Naive thymus-derived CD8-positive, alpha-beta T cell (primary cell): ENCODE results near the gene KRR1. TPM values are rescaled to one million over a fixed set of nuclear protein-coding genes. Genes with fewer than 3 reads are reported as not detected.
"Not testable (repeated sequence)": the region's sequence is repeated elsewhere in the genome, so short reads cannot be mapped to it uniquely, and the experiment has no call there.

Experiments used
- ATAC-seq, 2 donors: fragments of 150-1000 bp; cut with Tn5 transposase in 1 of 2; sonication (Bioruptor Pico), chemical (Tn5 transposase) in 1 of 2; 1 replicate in 1 of 2; 2 replicates in 1 of 2; pipeline ENCODE4 v1.10.0; 2021; ENCODE audit warnings: mild to moderate bottlenecking in 2 of 2, moderate library complexity in 2 of 2
- POLR2A ChIA-PET: fragments of 350-600 bp; sonication (Branson Sonifier 250); formaldehyde crosslinking; loops from one replicate; lab custom pipeline; 2021; ENCODE audit warnings: antibody characterized with exemption; lab: Charles Lee
- DNase-seq, 10 donors: peaks; one replicate each; pipeline versions ENCODE4 v3.0.0 to v3.0.0-alpha.2; 2020 to 2022
- H3K27ac Mint-ChIP-seq, 10 donors: one replicate each; pipeline ENCODE4 v1.8.0; 2020 to 2022; ENCODE audit warnings: mild to moderate bottlenecking in 10 of 10, mixed read lengths in 10 of 10, moderate library complexity in 4 of 10, inconsistent platforms in 1 of 10
- H3K27me3 Mint-ChIP-seq, 5 donors: one replicate each; pipeline ENCODE4 v1.8.0; 2021 to 2022; ENCODE audit warnings: mixed read lengths in 5 of 5
- H3K36me3 Mint-ChIP-seq, 3 donors: one replicate each; pipeline ENCODE4 v1.8.0; 2020 to 2022; ENCODE audit warnings: mixed read lengths in 3 of 3, mild to moderate bottlenecking in 2 of 3, inconsistent platforms in 1 of 3
- H3K4me1 Mint-ChIP-seq, 4 donors: one replicate each; pipeline ENCODE4 v1.8.0; 2021 to 2022; ENCODE audit warnings: mixed read lengths in 4 of 4
- H3K4me3 Mint-ChIP-seq, 10 donors: one replicate each; pipeline ENCODE4 v1.8.0; 2020 to 2022; ENCODE audit warnings: mild to moderate bottlenecking in 10 of 10, mixed read lengths in 10 of 10, moderate library complexity in 6 of 10, inconsistent platforms in 1 of 10
- H3K9me3 Mint-ChIP-seq, 9 donors: one replicate each; pipeline ENCODE4 v1.8.0; 2020 to 2022; ENCODE audit warnings: mixed read lengths in 9 of 9, mild to moderate bottlenecking in 3 of 9, inconsistent platforms in 1 of 9, moderate library complexity in 1 of 9
- polyA plus RNA-seq, 3 donors: library from polyadenylated mRNA; unstranded; fragments of 300-500 nt; fragmentation: Illumina TruSeq; gene quantifications; one replicate each; pipeline ENCODE4 v1.2.3, GENCODE V29; 2021
- total RNA-seq, 8 experiments: library from RNA in 2 of 8; stranded (reverse) in 2 of 8; gene quantifications; one replicate each; pipeline ENCODE4 v1.2.3 and lab custom pipeline; 2021 to 2026

Gene KRR1
- total and polyA plus RNA-seq, 5 experiments from 2014 or later = 64.8 to 80.4 (median 71.0) TPM

DNA sequence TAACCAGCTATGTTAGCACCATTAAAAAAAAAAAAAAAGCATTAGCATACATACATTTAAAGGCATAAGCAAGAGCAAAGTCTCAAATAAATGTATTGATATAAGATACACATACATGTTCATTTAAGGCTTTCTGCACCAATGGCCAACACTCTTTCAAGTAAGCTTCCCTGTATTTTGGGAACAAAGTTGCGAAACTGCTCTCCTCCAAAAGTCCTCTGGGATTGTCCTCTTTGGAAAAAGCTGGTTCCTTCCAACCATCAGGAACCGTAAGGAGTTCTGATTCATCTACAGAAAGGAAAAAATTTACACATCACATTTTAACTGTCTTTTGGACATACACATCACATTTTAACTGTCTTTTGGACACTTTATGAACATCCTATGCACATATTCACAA, 3.2 kb downstream of the KRR1 start:
- no peak overlapping the region for H3K4me3 Mint-ChIP-seq
- peak overlapping the region in 1 of 10 donors; percentile 68 for H3K27ac Mint-ChIP-seq
- POLR2A ChIA-PET = interaction anchor here (1.2 kb wide), 1 partner anchor 117 kb away, joined by 4 read pairs; no protein-coding TSS in a partner anchor
- no peak for ATAC-seq
- peaks cover 0 to 4% (median 0%) of the 10 kb centered on the region in 9 donors for H3K9me3 Mint-ChIP-seq
- H3K4me1 Mint-ChIP-seq = peaks cover 17 to 39% (median 31%) of the 10 kb centered on the region in 4 donors
- H3K27me3 Mint-ChIP-seq = no peaks in the 10 kb centered on the region
- peaks cover 5 to 41% (median 5%) of the 10 kb centered on the region in 3 donors for H3K36me3 Mint-ChIP-seq
- DNase-seq = no peak

DNA sequence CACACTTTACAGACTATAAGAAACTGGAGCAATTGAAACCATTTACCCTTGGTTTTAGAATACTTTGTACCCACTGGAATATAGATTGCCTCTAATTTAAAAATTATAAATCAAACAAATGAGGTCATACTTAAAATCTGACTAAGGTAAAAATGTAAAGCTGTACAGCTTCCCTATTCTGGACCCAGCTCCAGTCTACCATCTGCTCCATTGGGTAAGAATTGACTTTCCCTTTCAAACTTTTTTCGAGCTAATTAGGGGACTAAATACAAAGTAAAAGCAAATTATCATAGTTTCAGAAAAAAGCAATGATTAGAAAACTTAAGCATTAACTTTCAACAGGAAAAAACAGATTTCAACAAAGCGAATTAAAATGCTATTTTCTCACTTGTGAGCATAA, 4.3 kb downstream of the KRR1 start:
- Mint-ChIP-seq H3K36me3 (peaks cover 5 to 41% (median 5%) of the 10 kb centered on the region in 3 donors), H3K4me1 (peaks cover 17 to 39% (median 31%) of the 10 kb centered on the region in 4 donors), H3K27me3 (no peaks in the 10 kb centered on the region), H3K4me3 (no peak overlapping the region), H3K9me3 (peaks cover 0 to 4% (median 0%) of the 10 kb centered on the region in 9 donors), H3K27ac (peak overlapping the region in 1 of 10 donors; percentile 13)
- POLR2A ChIA-PET = interaction anchor here (1.2 kb wide), 1 partner anchor 116 kb away, joined by 4 read pairs; no protein-coding TSS in a partner anchor
- no peak for ATAC-seq
- DNase-seq = no peak

DNA sequence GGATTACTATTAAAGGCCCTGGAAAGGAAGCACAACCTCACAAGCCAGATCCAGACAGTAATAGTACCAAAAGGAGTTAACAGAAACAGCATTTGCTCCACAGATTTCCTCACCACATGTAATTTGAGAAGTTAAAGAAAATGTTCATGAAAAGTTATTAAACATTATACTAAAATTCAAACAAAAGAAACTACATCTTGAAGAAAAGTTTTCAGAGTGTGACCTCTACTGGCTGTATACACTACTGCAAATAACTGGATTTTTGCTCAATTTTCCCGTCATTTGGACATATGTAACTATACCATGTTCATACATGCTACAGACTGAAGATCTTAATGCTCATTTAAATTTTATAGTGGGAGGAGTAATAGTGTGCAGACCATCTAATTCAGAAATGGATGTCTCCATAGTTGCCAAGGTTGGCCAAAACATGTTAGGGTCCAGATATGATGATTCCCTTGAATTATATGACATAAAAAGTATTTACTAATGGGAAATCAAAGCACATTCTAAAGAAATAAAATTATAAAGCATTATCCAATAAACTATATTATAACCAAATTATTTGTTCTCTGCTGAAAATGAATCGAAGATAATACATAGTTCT, 5.6 kb downstream of the KRR1 start:
- peaks cover 5 to 48% (median 10%) of the 10 kb centered on the region in 3 donors for H3K36me3 Mint-ChIP-seq
- peak in 2 of 10 donors; percentile 43 to 46 for DNase-seq
- no peak overlapping the region for H3K4me3 Mint-ChIP-seq
- H3K4me1 Mint-ChIP-seq = peaks cover 11 to 29% (median 20%) of the 10 kb centered on the region in 4 donors
- H3K27ac Mint-ChIP-seq = peak overlapping the region in 5 of 10 donors; percentile 1 to 52 (median 6)
- POLR2A ChIA-PET = no interaction called here
- no peaks in the 10 kb centered on the region for H3K27me3 Mint-ChIP-seq
- peak; percentile 36 to 61 for ATAC-seq
- no peaks in the 10 kb centered on the region for H3K9me3 Mint-ChIP-seq

DNA sequence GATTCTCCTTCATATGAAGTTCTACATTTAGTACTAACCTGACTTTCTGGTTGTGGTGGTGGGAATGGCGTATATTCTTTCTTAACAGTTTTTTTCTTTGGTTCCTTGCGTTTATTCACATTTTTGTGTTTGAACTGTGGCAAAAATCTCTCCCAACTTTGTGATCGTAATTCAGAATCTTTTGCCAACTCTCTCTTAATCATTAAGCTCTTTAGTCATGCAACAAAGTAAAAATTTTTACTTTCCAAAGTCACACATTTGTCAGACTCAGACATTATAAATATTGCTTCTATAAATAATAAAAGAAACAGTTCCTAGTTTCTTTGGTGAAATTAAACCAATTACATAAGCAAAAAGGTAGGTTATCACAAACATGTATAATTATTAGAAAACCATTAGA, 7.5 kb downstream of the KRR1 start:
- H3K36me3 Mint-ChIP-seq = peaks cover 5 to 59% (median 13%) of the 10 kb centered on the region in 3 donors
- H3K27ac Mint-ChIP-seq = no peak overlapping the region
- ATAC-seq (no peak), DNase-seq (no peak)
- H3K9me3 Mint-ChIP-seq = no peaks in the 10 kb centered on the region
- peaks cover 3 to 11% (median 6%) of the 10 kb centered on the region in 4 donors for H3K4me1 Mint-ChIP-seq
- POLR2A ChIA-PET = no interaction called here
- no peaks in the 10 kb centered on the region for H3K27me3 Mint-ChIP-seq
- H3K4me3 Mint-ChIP-seq = no peak overlapping the region

DNA sequence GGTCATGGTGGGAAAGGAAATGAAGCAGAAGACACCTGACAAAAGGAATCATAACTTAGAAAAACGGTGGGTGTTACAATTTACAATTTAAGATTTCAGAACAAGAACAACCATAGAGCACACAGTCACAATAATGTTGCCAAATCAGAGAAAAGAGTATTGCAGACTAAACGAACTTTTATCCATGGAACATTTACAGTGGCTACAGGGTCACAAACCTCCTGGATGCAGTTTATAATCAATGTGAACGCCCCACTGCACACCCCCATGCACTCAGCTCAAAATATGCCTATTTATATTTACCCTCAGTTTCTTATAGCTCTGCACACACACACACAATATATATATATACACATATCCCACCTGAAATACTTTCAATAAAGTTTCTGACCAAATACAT, 8.0 kb downstream of the KRR1 start:
- Mint-ChIP-seq H3K27ac (no peak overlapping the region), H3K36me3 (peaks cover 5 to 61% (median 13%) of the 10 kb centered on the region in 3 donors), H3K9me3 (no peaks in the 10 kb centered on the region), H3K4me1 (peaks cover 2 to 10% (median 5%) of the 10 kb centered on the region in 4 donors), H3K27me3 (no peaks in the 10 kb centered on the region), H3K4me3 (no peak overlapping the region)
- ATAC-seq (no peak), DNase-seq (no peak)
- POLR2A ChIA-PET = no interaction called here

DNA sequence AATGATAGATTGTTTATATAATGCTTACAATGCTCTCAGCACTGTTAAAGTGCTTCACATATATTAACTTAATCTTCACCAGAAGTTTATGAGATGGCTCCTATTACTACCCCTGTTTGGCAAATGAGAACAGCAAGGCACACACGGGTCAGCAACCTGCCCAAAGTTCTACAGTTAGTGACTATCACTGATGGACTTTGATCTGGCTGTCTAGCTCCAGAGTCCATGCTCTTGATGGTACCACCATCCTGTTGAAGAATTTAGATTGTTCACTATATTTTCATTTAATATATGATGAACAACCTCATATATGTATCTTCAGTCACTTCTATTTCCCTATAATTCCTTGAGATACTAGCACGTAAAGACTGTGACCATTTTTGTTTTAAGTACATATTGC, 20.2 kb downstream of the KRR1 start:
- Mint-ChIP-seq H3K27ac (peak overlapping the region in 1 of 10 donors; percentile 13), H3K27me3 (no peaks in the 10 kb centered on the region), H3K4me3 (no peak overlapping the region), H3K9me3 (no peaks in the 10 kb centered on the region), H3K36me3 (peaks cover 0 to 61% (median 0%) of the 10 kb centered on the region in 3 donors), H3K4me1 (peaks cover 10 to 40% (median 15%) of the 10 kb centered on the region in 4 donors)
- no peak for ATAC-seq
- POLR2A ChIA-PET = no interaction called here
- DNase-seq = no peak

DNA sequence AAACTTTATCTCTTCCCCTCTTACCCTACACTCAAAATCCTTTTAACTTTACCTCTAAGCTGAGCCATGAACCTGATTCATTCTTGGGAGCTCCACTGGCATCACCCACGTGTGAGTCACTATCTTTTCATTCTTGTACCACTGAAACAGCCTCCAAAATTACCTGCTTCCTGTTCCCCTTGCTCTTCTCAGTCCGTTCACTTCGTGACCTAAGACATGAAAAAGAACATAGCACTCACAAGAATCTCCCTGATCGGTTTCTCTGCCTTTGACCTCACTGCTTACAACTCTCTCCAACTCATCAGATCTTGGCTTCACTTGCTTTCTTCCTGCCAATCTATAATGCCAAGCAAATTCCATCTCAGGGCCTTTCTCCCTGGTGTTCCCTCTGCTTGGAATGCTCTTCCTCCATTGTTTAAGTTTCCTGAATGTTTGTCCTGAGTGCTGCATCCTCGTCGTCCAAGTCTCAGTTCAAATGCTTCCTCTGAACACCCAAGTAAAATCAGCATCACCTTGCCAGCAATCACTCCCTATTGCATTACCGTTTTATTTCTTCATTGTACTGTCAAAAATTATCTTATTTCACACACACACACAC, 21.7 kb downstream of the KRR1 start:
- Mint-ChIP-seq H3K27me3 (no peaks in the 10 kb centered on the region), H3K27ac (peak overlapping the region; percentile 28 to 91 (median 72)), H3K9me3 (no peaks in the 10 kb centered on the region), H3K4me3 (peak overlapping the region in 3 of 10 donors; percentile 1 to 12 (median 2)), H3K4me1 (peaks cover 11 to 51% (median 21%) of the 10 kb centered on the region in 4 donors), H3K36me3 (peaks cover 0 to 47% (median 0%) of the 10 kb centered on the region in 3 donors)
- DNase-seq = no peak
- POLR2A ChIA-PET = no interaction called here
- peak; percentile 27 to 37 for ATAC-seq

DNA sequence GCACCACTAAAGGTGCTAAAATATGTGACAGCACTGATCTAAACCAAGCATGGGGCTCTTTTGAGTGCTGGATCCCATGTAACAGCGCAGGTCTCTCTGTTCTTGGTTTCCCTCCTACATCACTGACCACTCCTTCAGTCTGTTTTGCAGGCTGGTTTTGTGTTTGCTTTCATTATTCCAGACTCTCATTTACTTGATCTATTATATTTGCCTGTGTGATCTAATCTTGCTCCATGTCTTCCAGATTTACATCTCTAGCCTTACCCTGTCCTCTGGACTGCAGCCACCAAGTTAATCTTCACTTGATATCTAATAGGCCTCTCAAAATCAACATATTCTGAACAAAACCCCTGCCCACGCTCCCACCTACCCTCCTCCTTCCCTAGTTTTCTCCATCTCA, 22.2 kb downstream of the KRR1 start:
- Mint-ChIP-seq H3K36me3 (peaks cover 0 to 44% (median 0%) of the 10 kb centered on the region in 3 donors), H3K27ac (peak overlapping the region; percentile 28 to 82 (median 66)), H3K4me3 (peak overlapping the region in 2 of 10 donors; percentile 2 to 12), H3K27me3 (no peaks in the 10 kb centered on the region), H3K4me1 (peaks cover 16 to 55% (median 24%) of the 10 kb centered on the region in 4 donors), H3K9me3 (no peaks in the 10 kb centered on the region)
- POLR2A ChIA-PET = interaction anchor here (0.6 kb wide), 1 partner anchor 54 kb away, joined by 4 read pairs; no protein-coding TSS in a partner anchor
- DNase-seq (no peak), ATAC-seq (no peak)

DNA sequence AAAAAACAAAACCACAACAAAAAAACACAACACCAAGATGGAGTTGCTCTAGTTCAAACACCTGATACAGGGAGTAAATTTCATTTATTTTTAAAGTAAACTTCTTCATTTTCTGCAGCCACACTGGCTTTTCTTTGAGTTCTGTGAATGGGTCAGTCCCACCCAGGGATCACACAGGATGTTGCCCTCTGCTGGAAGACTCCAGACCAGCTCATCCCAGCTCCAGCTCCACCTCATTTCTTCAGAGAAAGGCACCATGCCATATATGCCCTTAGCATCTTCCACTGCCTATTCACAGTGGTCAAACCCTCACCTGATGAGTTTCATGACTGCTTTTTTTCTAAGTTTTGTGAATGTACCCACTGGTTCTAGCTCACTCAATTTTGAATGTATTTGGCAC, 22.9 kb downstream of the KRR1 start:
- peaks cover 17 to 60% (median 28%) of the 10 kb centered on the region in 4 donors for H3K4me1 Mint-ChIP-seq
- ATAC-seq (peak; percentile 34 to 45), DNase-seq (no peak)
- H3K4me3 Mint-ChIP-seq = no peak overlapping the region
- H3K27ac Mint-ChIP-seq = peak overlapping the region in 7 of 10 donors; percentile 22 to 81 (median 53)
- H3K9me3 Mint-ChIP-seq = no peaks in the 10 kb centered on the region
- POLR2A ChIA-PET = interaction anchor here (0.6 kb wide), 1 partner anchor 53 kb away, joined by 4 read pairs; no protein-coding TSS in a partner anchor
- H3K36me3 Mint-ChIP-seq = peaks cover 0 to 41% (median 0%) of the 10 kb centered on the region in 3 donors
- no peaks in the 10 kb centered on the region for H3K27me3 Mint-ChIP-seq

DNA sequence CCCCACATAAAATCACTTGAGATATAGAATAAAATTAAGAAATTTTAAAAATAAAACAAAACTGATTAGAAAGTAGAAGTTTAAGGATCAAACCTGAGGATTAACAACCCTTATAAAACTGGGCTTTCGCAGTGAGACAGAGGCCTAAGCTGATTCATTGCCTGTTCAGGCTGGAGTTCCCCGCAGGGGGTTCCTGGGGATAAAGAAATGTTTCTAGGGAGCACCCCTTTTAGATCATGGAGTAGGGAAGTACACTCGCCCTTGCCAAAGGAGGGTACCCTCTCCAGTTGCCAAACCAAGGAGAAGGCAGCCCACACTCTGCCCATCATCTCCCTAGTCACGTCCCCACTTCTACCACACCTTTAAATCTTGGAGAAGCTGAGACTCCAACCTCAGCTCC, 24.1 kb downstream of the KRR1 start:
- no peaks in the 10 kb centered on the region for H3K9me3 Mint-ChIP-seq
- no peak for DNase-seq
- H3K4me3 Mint-ChIP-seq = no peak overlapping the region
- H3K27ac Mint-ChIP-seq = peak overlapping the region in 3 of 10 donors; percentile 54 to 69 (median 67)
- H3K27me3 Mint-ChIP-seq = no peaks in the 10 kb centered on the region
- H3K4me1 Mint-ChIP-seq = peaks cover 23 to 68% (median 38%) of the 10 kb centered on the region in 4 donors
- POLR2A ChIA-PET = interaction anchor here (1.4 kb wide), 1 partner anchor 96 kb away, joined by 3 read pairs; the partner anchor contains the start of gene GLIPR1L2
- ATAC-seq = no peak
- peaks cover 0 to 36% (median 0%) of the 10 kb centered on the region in 3 donors for H3K36me3 Mint-ChIP-seq

DNA sequence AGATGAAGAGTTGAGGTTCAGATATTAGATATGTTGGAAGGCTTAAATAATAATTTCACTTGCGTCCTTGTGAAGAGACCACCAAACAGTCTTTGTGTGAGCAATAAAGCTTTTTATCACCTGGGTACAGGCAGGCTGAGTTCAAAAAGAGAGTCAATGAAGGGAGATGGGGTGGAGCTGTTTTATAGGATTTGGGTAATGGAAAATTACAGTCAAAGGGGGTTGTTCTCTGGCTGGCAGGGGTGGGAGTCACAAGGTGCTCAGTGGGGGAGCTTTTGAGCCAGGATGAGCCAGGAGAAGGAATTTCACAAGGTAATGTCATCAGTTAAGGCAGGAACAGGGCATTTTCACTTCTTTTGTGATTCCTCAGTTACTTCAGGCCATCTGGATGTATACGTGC, 27.0 kb downstream of the KRR1 start:
- peak overlapping the region; percentile 21 to 99 (median 48) for H3K27ac Mint-ChIP-seq
- not testable (repeated sequence) for H3K9me3 Mint-ChIP-seq, H3K27me3 Mint-ChIP-seq, DNase-seq, ATAC-seq
- POLR2A ChIA-PET = interaction anchor here (0.7 to 1.8 kb wide), 4 partner anchors 10 to 93 kb away, joined by 3 to 9 read pairs (median 6); partner anchors contain the start of genes GLIPR1L2 and KRR1
- peak overlapping the region in 5 of 10 donors; percentile 6 to 99 (median 52) for H3K4me3 Mint-ChIP-seq
- H3K36me3 Mint-ChIP-seq = peaks cover 0 to 21% (median 0%) of the 10 kb centered on the region in 3 donors
- H3K4me1 Mint-ChIP-seq = peaks cover 41 to 83% (median 59%) of the 10 kb centered on the region in 4 donors

DNA sequence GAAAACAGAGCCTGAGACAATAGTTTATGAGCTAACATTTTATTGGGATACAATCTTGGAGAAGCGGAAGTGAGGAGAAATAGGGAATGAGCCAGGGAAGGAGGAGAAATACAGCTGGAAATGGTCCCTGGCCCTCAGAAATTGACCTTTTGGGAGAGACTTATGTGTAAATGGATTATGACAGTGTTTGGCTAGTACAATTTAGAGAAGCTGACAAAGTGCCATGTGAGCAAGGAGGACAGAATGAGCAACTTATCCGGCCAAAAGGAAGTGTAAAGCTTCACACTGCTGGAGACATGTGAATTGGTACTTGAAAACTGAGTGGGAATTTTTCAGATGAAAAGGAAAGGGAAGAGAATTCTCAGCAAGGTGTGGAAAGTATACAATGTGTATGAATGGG, 28.0 kb downstream of the KRR1 start:
- Mint-ChIP-seq H3K27ac (peak overlapping the region; percentile 51 to 99 (median 88)), H3K4me1 (peaks cover 41 to 85% (median 64%) of the 10 kb centered on the region in 4 donors), H3K36me3 (peaks cover 0 to 18% (median 0%) of the 10 kb centered on the region in 3 donors), H3K27me3 (peaks cover 0 to 1% (median 0%) of the 10 kb centered on the region in 5 donors), H3K9me3 (no peaks in the 10 kb centered on the region), H3K4me3 (peak overlapping the region in 9 of 10 donors; percentile 51 to 100 (median 97))
- ATAC-seq (no peak), DNase-seq (no peak)
- POLR2A ChIA-PET = interaction anchor here (1.6 to 1.9 kb wide), 3 partner anchors 26 to 92 kb away, joined by 6 to 9 read pairs (median 7); partner anchors contain the start of genes GLIPR1L2 and KRR1
